HepG2 (cell line): ENCODE data around the gene PKMYT1. TPM values are rescaled to one million over a fixed set of nuclear protein-coding genes. Genes with fewer than 3 reads are reported as not detected.
A peak's percentile ranks its signal among the peaks of the same experiment; 100 is the strongest.

Source experiments
- CBX1 ChIP-seq: IDR thresholded peaks from one replicate; pipeline ENCODE4 v1.6.1; 2016; ENCODE audit warnings: antibody characterized with exemption, low read depth
- ESRRA ChIP-seq: sonication (generic); formaldehyde crosslinking; IDR thresholded peaks from 2 replicates; pipeline ENCODE4 v1.5.1; 2020; ENCODE audit warnings: mild to moderate bottlenecking, low read depth, missing genetic modification reagents
- FIP1L1 ChIP-seq: fragments of 200-400 bp; formaldehyde crosslinking; IDR thresholded peaks from 2 replicates; pipeline ENCODE4 v1.6.1; 2018; ENCODE audit warnings: low read depth, mild to moderate bottlenecking, low read length, moderate library complexity, borderline replicate concordance; ENCODE audit not compliant: insufficient read depth
- FOSL1 ChIP-seq: sonication (generic); formaldehyde crosslinking; IDR thresholded peaks from 2 replicates; pipeline ENCODE4 v1.9.0; 2021; ENCODE audit warnings: missing genetic modification reagents, borderline replicate concordance
- HNF4A ChIP-seq: sonication (generic); formaldehyde crosslinking; IDR thresholded peaks from 2 replicates; pipeline ENCODE4 v1.4.0; 2020; ENCODE audit warnings: missing genetic modification reagents
- HNRNPL ChIP-seq: fragments of 200-400 bp; formaldehyde crosslinking; IDR thresholded peaks from 2 replicates; pipeline ENCODE4 v1.6.1; 2017; ENCODE audit warnings: mild to moderate bottlenecking, low read depth, low read length
- KAT8 ChIP-seq: IDR thresholded peaks from 2 replicates; pipeline ENCODE4 v1.6.1; 2016; ENCODE audit warnings: missing genetic modification reagents, missing compliant biosample characterization
- MAZ ChIP-seq, 2 experiments: sonication (generic) in 1 of 2; formaldehyde crosslinking in 1 of 2; IDR thresholded peaks; 2 replicates each; pipeline versions ENCODE4 v1.5.0 to v1.6.1; 2012 to 2020; ENCODE audit warnings: low read depth in 2 of 2, mild to moderate bottlenecking in 2 of 2, borderline replicate concordance in 1 of 2, improper control_type of control experiment in 1 of 2, low read length in 1 of 2, missing genetic modification reagents in 1 of 2, moderate library complexity in 1 of 2
- NR2F1 ChIP-seq, 2 experiments: fragments of 450-650 bp in 1 of 2; formaldehyde crosslinking in 1 of 2; IDR thresholded peaks; 2 replicates each; pipeline versions ENCODE4 v1.5.0 to v1.6.1; 2016 to 2020; ENCODE audit warnings: mild to moderate bottlenecking in 1 of 2, missing compliant biosample characterization in 1 of 2, missing genetic modification reagents in 1 of 2, moderate library complexity in 1 of 2
- SNAPC2 ChIP-seq: sonication (generic); formaldehyde crosslinking; IDR thresholded peaks from 2 replicates; pipeline ENCODE4 v1.8.1; 2022; ENCODE audit warnings: mild to moderate bottlenecking, missing genetic modification reagents
- SOX5 ChIP-seq: IDR thresholded peaks from 2 replicates; pipeline ENCODE4 v1.6.1; 2016; ENCODE audit warnings: borderline replicate concordance
- SSRP1 ChIP-seq: IDR thresholded peaks from 2 replicates; pipeline ENCODE4 v1.6.1; 2016; ENCODE audit warnings: control low read depth
- THYN1 ChIP-seq: sonication (generic); formaldehyde crosslinking; IDR thresholded peaks from 2 replicates; pipeline ENCODE4 v1.8.1; 2023; ENCODE audit warnings: low read depth, mild to moderate bottlenecking, moderate library complexity, missing genetic modification reagents, borderline replicate concordance
- ZBTB20 ChIP-seq: sonication (generic); formaldehyde crosslinking; IDR thresholded peaks from 2 replicates; pipeline ENCODE4 v1.8.1; 2023; ENCODE audit warnings: missing genetic modification reagents, low read depth, mild to moderate bottlenecking, borderline replicate concordance
- ZFYVE20 ChIP-seq: sonication (generic); formaldehyde crosslinking; IDR thresholded peaks from 2 replicates; pipeline ENCODE4 v1.8.0; 2023; ENCODE audit warnings: low read depth, mild to moderate bottlenecking, moderate library complexity, missing genetic modification reagents, borderline replicate concordance
- ZNF225 ChIP-seq: sonication (generic); formaldehyde crosslinking; IDR thresholded peaks from 2 replicates; pipeline ENCODE4 v1.4.0; 2020; ENCODE audit warnings: mild to moderate bottlenecking, missing genetic modification reagents
- ZNF362 ChIP-seq: sonication (generic); formaldehyde crosslinking; IDR thresholded peaks from 2 replicates; pipeline ENCODE4 v1.4.0; 2020; ENCODE audit warnings: missing genetic modification reagents, mild to moderate bottlenecking, borderline replicate concordance
- ZNF510 ChIP-seq: sonication (generic); formaldehyde crosslinking; IDR thresholded peaks from 2 replicates; pipeline ENCODE4 v1.4.0; 2020; ENCODE audit warnings: low read depth, mild to moderate bottlenecking, missing genetic modification reagents
- ZNF678 ChIP-seq: sonication (generic); formaldehyde crosslinking; IDR thresholded peaks from 2 replicates; pipeline ENCODE4 v1.4.0; 2020; ENCODE audit warnings: mild to moderate bottlenecking, missing genetic modification reagents
- ZNF775 ChIP-seq: sonication (generic); formaldehyde crosslinking; IDR thresholded peaks from 2 replicates; pipeline ENCODE4 v1.4.0; 2020; ENCODE audit warnings: missing genetic modification reagents, mild to moderate bottlenecking, moderate library complexity, borderline replicate concordance
- ZNF781 ChIP-seq: sonication (generic); formaldehyde crosslinking; IDR thresholded peaks from 2 replicates; pipeline ENCODE4 v1.5.1; 2020; ENCODE audit warnings: borderline replicate concordance, mild to moderate bottlenecking, missing genetic modification reagents; ENCODE audit errors: not compliant biosample characterization
- ZNF788 ChIP-seq: sonication (generic); formaldehyde crosslinking; IDR thresholded peaks from 2 replicates; pipeline ENCODE4 v1.5.0; 2020; ENCODE audit warnings: mild to moderate bottlenecking, missing genetic modification reagents, borderline replicate concordance
- polyA plus RNA-seq, 8 experiments: library from polyadenylated mRNA; depleted of rRNA in 3 of 8; stranded (reverse) in 7 of 8; unstranded in 1 of 8; fragments of >200 nt; fragmentation: Illumina TruSeq in 4 of 8; extraction: Trizol in 4 of 8; gene quantifications; 2 replicates each; pipeline versions ENCODE4 v1.2.1 to v1.2.3, GENCODE V29; 2011 to 2016; ENCODE audit warnings: low read depth in 4 of 8, missing spikeins in 1 of 8, mixed read lengths in 1 of 8; ENCODE audit not compliant: insufficient read depth in 1 of 8
- total RNA-seq, 5 experiments: library from RNA; depleted of rRNA; stranded (reverse); fragments of >200 nt; fragmentation: Illumina TruSeq; extraction: Trizol; gene quantifications; 2 replicates each; pipeline ENCODE4 v1.2.3, GENCODE V29; 2016; ENCODE audit warnings: low read depth in 1 of 5
- TF ChIP-seq, protein P1 (sequence below), 2 experiments: sonication (generic) in 1 of 2; formaldehyde crosslinking in 1 of 2; IDR thresholded peaks; 2 replicates each; pipeline versions ENCODE4 v1.5.1 to v1.6.1; 2011 to 2020; ENCODE audit warnings: borderline replicate concordance in 1 of 2, low read depth in 1 of 2, low read length in 1 of 2, mild to moderate bottlenecking in 1 of 2, missing genetic modification reagents in 1 of 2, moderate library complexity in 1 of 2

The PKMYT1 gene
- total and polyA plus RNA-seq, 2 of the 13 experiments (the other 11 are each of a cell fraction or from before 2014, with no cell fraction given) = 7.0 to 27.8 TPM

DNA sequence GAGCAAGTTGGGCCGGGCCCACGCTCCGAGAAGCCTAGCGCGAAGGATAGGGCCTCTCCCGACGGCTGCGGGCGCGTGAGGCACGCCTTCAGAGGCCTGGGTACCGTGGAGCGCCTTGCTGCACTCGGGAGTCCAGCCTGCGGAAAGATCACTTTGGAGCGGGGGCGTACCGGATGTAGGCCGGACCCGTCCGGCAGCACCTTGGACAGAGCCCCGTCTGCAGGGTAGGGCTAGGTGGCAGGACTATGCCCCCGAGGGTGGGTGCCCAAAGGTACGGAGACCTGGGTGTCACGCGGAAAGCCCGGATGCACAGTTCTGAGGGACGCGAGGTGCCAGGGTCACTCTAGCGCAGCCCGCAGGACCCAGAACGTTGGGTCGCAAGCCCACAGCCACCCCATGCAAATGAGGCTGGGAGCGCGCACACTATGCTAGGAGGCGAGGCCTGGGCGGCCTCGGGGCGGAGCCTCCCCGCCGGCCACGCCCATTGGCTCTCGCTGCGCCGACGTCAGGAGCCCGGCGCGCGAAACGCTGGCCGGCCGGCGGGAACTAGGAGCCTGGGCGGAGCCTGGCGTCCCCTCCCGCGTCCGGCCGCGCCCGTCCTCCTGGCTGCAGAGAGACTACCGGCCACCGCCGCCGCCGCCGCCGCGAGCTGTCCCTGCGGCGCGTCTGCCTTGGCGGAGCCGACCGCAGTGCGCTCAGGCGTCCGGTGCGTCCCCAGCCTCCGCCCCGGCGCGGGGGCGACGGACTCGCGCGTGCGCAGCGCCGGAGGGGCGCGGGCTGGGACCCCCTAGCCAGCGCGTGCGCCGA, 11.3 kb downstream of the PKMYT1 start, which contains the start of gene PAQR4 (continued):
- TF ChIP-seq FIP1L1 (no peak), ZNF788 (CRISPR knock-in tag) (peak; percentile 96), THYN1 (CRISPR knock-in tag) (no peak), ZNF362 (CRISPR knock-in tag) (peak; percentile 53; the same call in 1 of the 2 replicates), ESRRA (CRISPR knock-in tag) (peak; percentile 77; the same call in 1 of the 2 replicates), SSRP1 (CRISPR knock-in tag) (no peak), ZNF225 (CRISPR knock-in tag) (peak; percentile 95; the same call in 1 of the 2 replicates), ZBTB20 (CRISPR knock-in tag) (peak; percentile 95; the same call in 1 of the 2 replicates), KAT8 (CRISPR knock-in tag) (peak; percentile 85), CBX1 (no peak), HNF4A (peak; percentile 67), FOSL1 (no peak), ZNF678 (CRISPR knock-in tag) (peak; percentile 98; the same call in 1 of the 2 replicates), ZNF775 (CRISPR knock-in tag) (peak; percentile 89), HNRNPL (peak; percentile 99), ZNF510 (peak; percentile 95; the same call in 1 of the 2 replicates), SOX5 (peak; percentile 56; the same call in 1 of the 2 replicates), NR2F1 (CRISPR knock-in tag; IDR thresholded peaks at IDR 0.05) (0 out of 4 replicates have a peak, but pooled peaks of 1 of the 2 experiments have one; percentile 21), MAZ (IDR thresholded peaks at IDR 0.05; ENCODE audit: borderline replicate concordance, low read depth, low read length) (peak; percentile 49; the same call in 1 of the 2 replicates), MAZ (CRISPR knock-in tag; IDR thresholded peaks at IDR 0.05; ENCODE audit: low read depth) (peak; percentile 97), ZFYVE20 (peak; percentile 80; the same call in 1 of the 2 replicates), SNAPC2 (CRISPR knock-in tag) (peak; percentile 95), ZNF781 (CRISPR knock-in tag) (peak; percentile 99)
- TF ChIP-seq, protein P1, sequence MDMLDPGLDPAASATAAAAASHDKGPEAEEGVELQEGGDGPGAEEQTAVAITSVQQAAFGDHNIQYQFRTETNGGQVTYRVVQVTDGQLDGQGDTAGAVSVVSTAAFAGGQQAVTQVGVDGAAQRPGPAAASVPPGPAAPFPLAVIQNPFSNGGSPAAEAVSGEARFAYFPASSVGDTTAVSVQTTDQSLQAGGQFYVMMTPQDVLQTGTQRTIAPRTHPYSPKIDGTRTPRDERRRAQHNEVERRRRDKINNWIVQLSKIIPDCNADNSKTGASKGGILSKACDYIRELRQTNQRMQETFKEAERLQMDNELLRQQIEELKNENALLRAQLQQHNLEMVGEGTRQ (IDR thresholded peaks at IDR 0.05; ENCODE audit: low read depth, low read length) = no peak
- TF ChIP-seq, protein P1 (CRISPR knock-in tag; IDR thresholded peaks at IDR 0.05; ENCODE audit: borderline replicate concordance) = no peak; the same call in 1 of the 2 replicates
